Stimulated activated CD8-positive, alpha-beta memory T cell treated with anti-CD3 and anti-CD28 coated beads, Interleukin-7, amount 100 ng/mL, for 4 hours (primary cell): ENCODE data around the gene BICRAL.
A peak's percentile ranks its signal among the peaks of the same experiment; 100 is the strongest.
"Not testable (repeated sequence)": the region's sequence is repeated elsewhere in the genome, so short reads cannot be mapped to it uniquely, and the experiment has no call there.

ENCODE experiments used
- DNase-seq, 2 donors: peaks; one replicate each; pipeline ENCODE4 v3.0.0-alpha.2; 2020; ENCODE audit warnings: low read depth in 2 of 2

The BICRAL gene

GRCh38 chr6:42894041-42894828 lies 112.4 kb downstream of the BICRAL start:
- DNase-seq = not testable (repeated sequence)

GRCh38 chr6:42896178-42896719 lies 114.4 kb downstream of the BICRAL start:
- no peak for DNase-seq

GRCh38 chr6:42898891-42899361 lies 117.1 kb downstream of the BICRAL start:
- DNase-seq = peak; percentile 21 to 57

GRCh38 chr6:42899871-42900270 lies 118.0 kb downstream of the BICRAL start:
- DNase-seq = no peak

GRCh38 chr6:42901538-42901957 lies 119.7 kb downstream of the BICRAL start:
- peak; percentile 35 to 56 for DNase-seq

- not testable (repeated sequence) for DNase-seq
These were observed 120.8 kb downstream of the BICRAL start for GRCh38 chr6:42902429-42903263.

GRCh38 chr6:42904467-42904866 lies 122.6 kb downstream of the BICRAL start:
- DNase-seq = no peak

GRCh38 chr6:42907336-42907735 lies 125.5 kb downstream of the BICRAL start:
- DNase-seq = no peak

GRCh38 chr6:42909835-42910234 lies 128.0 kb downstream of the BICRAL start:
- DNase-seq = no peak

GRCh38 chr6:42911171-42912021 lies 129.5 kb downstream of the BICRAL start:
- no peak for DNase-seq

- no peak for DNase-seq
These were observed 132.7 kb downstream of the BICRAL start for GRCh38 chr6:42914546-42914945.

GRCh38 chr6:42915732-42916131 lies 133.9 kb downstream of the BICRAL start, which contains the start of gene PTCRA:
Gene PTCRA (plus strand): TSS chr6:42916053. CDS start chr6:42916070, 17 bp downstream.
- no peak for DNase-seq

GRCh38 chr6:42916288-42916687 lies 134.4 kb downstream of the BICRAL start:
- no peak for DNase-seq
